ENCODE measurements around the gene TLE2.

Gene TLE2

DNA sequence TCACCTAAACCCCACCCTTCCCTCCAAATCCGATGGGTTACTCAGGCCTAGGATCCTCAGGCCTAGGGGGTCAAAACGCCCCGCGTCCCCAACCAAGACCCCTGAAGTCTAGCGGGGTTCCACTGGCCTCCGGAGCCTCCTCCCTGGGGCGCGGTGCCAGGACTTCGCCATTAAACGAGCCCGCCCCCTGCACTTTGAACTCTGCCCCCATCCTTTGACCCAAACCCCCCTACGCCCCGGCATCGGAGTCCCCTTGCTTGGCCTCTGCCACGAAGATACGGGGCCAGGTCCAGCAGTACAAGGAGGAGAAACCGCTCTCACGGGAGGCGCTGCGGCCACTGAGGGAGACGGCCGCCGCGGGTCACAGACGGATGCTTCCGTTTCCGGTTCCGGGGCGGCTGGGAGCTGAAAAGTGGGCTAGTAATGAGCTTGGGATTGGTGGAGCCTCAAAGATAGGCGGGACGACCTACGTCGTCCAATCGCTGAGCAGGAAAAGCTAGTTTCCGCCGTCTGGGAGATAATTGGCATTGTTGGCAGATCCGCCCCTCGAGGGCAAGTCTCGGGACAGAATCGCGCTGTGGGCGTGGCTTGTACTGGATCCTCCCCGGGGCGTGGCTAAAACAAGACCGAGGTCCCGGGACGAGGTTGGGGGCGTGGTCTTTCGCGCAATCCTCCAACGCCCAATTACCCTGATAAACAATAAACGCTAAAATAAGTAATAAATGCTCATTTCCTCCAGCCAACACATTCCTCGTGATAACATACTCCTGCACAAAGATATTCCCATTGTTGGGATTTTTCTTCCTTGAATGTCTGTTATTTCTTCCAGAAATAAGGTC, 78.6 kb downstream of the TLE2 start:
- peak; percentile 99 to 100 for DNase-seq (ENCODE audit: low read depth in 2 of 2)

DNA sequence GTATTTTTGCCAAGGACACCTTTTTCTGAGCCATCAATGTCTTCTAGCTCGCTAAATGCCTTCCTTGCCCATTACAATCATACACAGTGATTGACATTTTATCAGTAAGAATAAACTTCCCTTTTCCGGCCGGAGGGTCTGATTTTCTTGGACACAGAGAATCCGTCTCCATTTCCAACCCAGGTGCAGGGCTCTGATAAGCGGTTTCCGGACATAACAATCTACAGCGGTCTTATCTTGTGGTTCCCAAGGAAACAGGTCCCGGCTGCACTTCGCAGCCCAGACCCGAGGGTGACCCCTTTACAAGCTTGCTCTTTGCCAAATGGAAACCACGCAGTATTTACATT, 79.2 kb downstream of the TLE2 start:
- no peak for DNase-seq (ENCODE audit: low read depth in 2 of 2)
